Osteocyte (in vitro differentiated cells): ENCODE measurements around the gene N4BP2L2. TPM values are rescaled to one million over a fixed set of nuclear protein-coding genes. Genes with fewer than 3 reads are reported as not detected.

Experiments used
- DNase-seq: peaks from one replicate; pipeline ENCODE4 v3.0.0; 2021; ENCODE audit warnings: mixed read lengths; ENCODE audit not compliant: unreplicated experiment; ENCODE audit errors: extremely low spot score
- H3K27ac Mint-ChIP-seq: one replicate; pipeline ENCODE4 v1.8.0; 2021; ENCODE audit warnings: mild to moderate bottlenecking, mixed read lengths; ENCODE audit not compliant: unreplicated experiment
- H3K27me3 Mint-ChIP-seq: one replicate; pipeline ENCODE4 v1.8.0; 2021; ENCODE audit warnings: mixed read lengths; ENCODE audit not compliant: unreplicated experiment
- H3K36me3 Mint-ChIP-seq: one replicate; pipeline ENCODE4 v1.8.0; 2021; ENCODE audit warnings: mixed read lengths; ENCODE audit not compliant: unreplicated experiment
- H3K4me1 Mint-ChIP-seq: one replicate; pipeline ENCODE4 v1.8.0; 2021; ENCODE audit warnings: mixed read lengths; ENCODE audit not compliant: unreplicated experiment
- H3K4me3 Mint-ChIP-seq: one replicate; pipeline ENCODE4 v1.8.0; 2021; ENCODE audit warnings: mild to moderate bottlenecking, moderate library complexity, mixed read lengths; ENCODE audit not compliant: unreplicated experiment
- H3K9me3 Mint-ChIP-seq: one replicate; pipeline ENCODE4 v1.8.0; 2021; ENCODE audit warnings: mixed read lengths; ENCODE audit not compliant: unreplicated experiment
- CTCF ChIP-seq: fragments of 200-600 bp; sonication (generic); IDR thresholded peaks from 2 replicates; pipeline ENCODE4 v1.5.0; 2021; ENCODE audit warnings: antibody characterized with exemption, mild to moderate bottlenecking, moderate library complexity
- total RNA-seq: library from RNA; stranded (reverse); gene quantifications from 2 replicates; pipeline ENCODE4 v1.2.1, GENCODE V29; 2021

N4BP2L2 gene
- total RNA-seq, 1 donor from 2014 or later, result 138 TPM

GRCh38 chr13:32530841-32531253 is 7.7 kb downstream of the N4BP2L2 start:
- Mint-ChIP-seq H3K36me3 (peaks cover 36% of the 10 kb centered on the region), H3K4me1 (peaks cover 69% of the 10 kb centered on the region), H3K27ac (peak overlapping the region; percentile 73), H3K4me3 (peak overlapping the region; percentile 2), H3K27me3 (no peaks in the 10 kb centered on the region), H3K9me3 (no peaks in the 10 kb centered on the region)
- no peak for DNase-seq
- no peak for TF ChIP-seq CTCF

GRCh38 chr13:32528358-32528757 is 10.2 kb downstream of the N4BP2L2 start:
- TF ChIP-seq CTCF, result no peak
- Mint-ChIP-seq H3K4me3 (no peak overlapping the region), H3K27me3 (no peaks in the 10 kb centered on the region), H3K27ac (no peak overlapping the region), H3K36me3 (peaks cover 23% of the 10 kb centered on the region), H3K9me3 (no peaks in the 10 kb centered on the region), H3K4me1 (peaks cover 58% of the 10 kb centered on the region)
- no peak for DNase-seq

- TF ChIP-seq CTCF, result no peak
- H3K36me3 Mint-ChIP-seq, result peaks cover 25% of the 10 kb centered on the region
- H3K4me1 Mint-ChIP-seq, result peaks cover 50% of the 10 kb centered on the region
- no peaks in the 10 kb centered on the region for H3K9me3 Mint-ChIP-seq
- no peak overlapping the region for H3K27ac Mint-ChIP-seq
- DNase-seq, result no peak
- no peak overlapping the region for H3K4me3 Mint-ChIP-seq
- no peaks in the 10 kb centered on the region for H3K27me3 Mint-ChIP-seq
Observed at GRCh38 chr13:32527151-32527550, 11.4 kb downstream of the N4BP2L2 start.

- no peak for DNase-seq
- Mint-ChIP-seq H3K4me1 (peaks cover 36% of the 10 kb centered on the region), H3K9me3 (no peaks in the 10 kb centered on the region), H3K4me3 (no peak overlapping the region), H3K27ac (no peak overlapping the region), H3K27me3 (no peaks in the 10 kb centered on the region), H3K36me3 (peaks cover 31% of the 10 kb centered on the region)
- no peak for TF ChIP-seq CTCF
Observed at GRCh38 chr13:32525766-32526165, 12.8 kb downstream of the N4BP2L2 start.

- no peaks in the 10 kb centered on the region for H3K27me3 Mint-ChIP-seq
- H3K9me3 Mint-ChIP-seq, result no peaks in the 10 kb centered on the region
- DNase-seq, result no peak
Observed at GRCh38 chr13:32515246-32515645, 23.3 kb downstream of the N4BP2L2 start.

More at GRCh38 chr13:32515246-32515645, 23.3 kb downstream of the N4BP2L2 start:
- no peak for TF ChIP-seq CTCF
- Mint-ChIP-seq H3K4me3 (no peak overlapping the region), H3K27ac (no peak overlapping the region), H3K36me3 (peaks cover 55% of the 10 kb centered on the region), H3K4me1 (no peaks in the 10 kb centered on the region)
